Activated T-helper 1 cell treated with anti-CD3 and anti-CD28 coated beads, Interleukin-2, amount 50 U/mL, for 16 hours (primary cell): ENCODE results near the gene CACNA2D1.
"Not testable (repeated sequence)": the region's sequence is repeated elsewhere in the genome, so short reads cannot be mapped to it uniquely, and the experiment has no call there.

ENCODE experiments used
- DNase-seq, 2 donors: peaks; one replicate each; pipeline ENCODE4 v3.0.0-alpha.2; 2020; ENCODE audit warnings: low read depth in 1 of 2, low spot score in 1 of 2

The CACNA2D1 gene

GRCh38 chr7:82173400-82174021, 270.1 kb downstream of the CACNA2D1 start:
- DNase-seq, result no peak

- DNase-seq, result no peak
Observed at GRCh38 chr7:82172881-82173280, 270.7 kb downstream of the CACNA2D1 start.

- no peak for DNase-seq
Observed at GRCh38 chr7:82172017-82172416, 271.6 kb downstream of the CACNA2D1 start.

GRCh38 chr7:82167558-82168314, 275.8 kb downstream of the CACNA2D1 start:
- no peak for DNase-seq

- no peak for DNase-seq
Observed at GRCh38 chr7:82166260-82167015, 277.1 kb downstream of the CACNA2D1 start.

- DNase-seq, result no peak
Observed at GRCh38 chr7:82164813-82165212, 278.8 kb downstream of the CACNA2D1 start.

- no peak for DNase-seq
Observed at GRCh38 chr7:82164410-82164809, 279.2 kb downstream of the CACNA2D1 start.

GRCh38 chr7:82163586-82163985, 280.0 kb downstream of the CACNA2D1 start:
- no peak for DNase-seq

- no peak for DNase-seq
Observed at GRCh38 chr7:82162289-82162688, 281.3 kb downstream of the CACNA2D1 start.

- no peak for DNase-seq
Observed at GRCh38 chr7:82158327-82158726, 285.2 kb downstream of the CACNA2D1 start.

- DNase-seq, result no peak
Observed at GRCh38 chr7:82156893-82157292, 286.7 kb downstream of the CACNA2D1 start.

GRCh38 chr7:82156168-82156567, 287.4 kb downstream of the CACNA2D1 start:
- no peak for DNase-seq

- no peak for DNase-seq
Observed at GRCh38 chr7:82154728-82155127, 288.8 kb downstream of the CACNA2D1 start.

- DNase-seq, result no peak
Observed at GRCh38 chr7:82153776-82154175, 289.8 kb downstream of the CACNA2D1 start.

GRCh38 chr7:82152858-82153257, 290.7 kb downstream of the CACNA2D1 start:
- no peak for DNase-seq

- no peak for DNase-seq
Observed at GRCh38 chr7:82146491-82146890, 297.1 kb downstream of the CACNA2D1 start.

- DNase-seq, result no peak
Observed at GRCh38 chr7:82142263-82142864, 301.2 kb downstream of the CACNA2D1 start.

- DNase-seq, result no peak
Observed at GRCh38 chr7:82141427-82141826, 302.1 kb downstream of the CACNA2D1 start.

- not testable (repeated sequence) for DNase-seq
Observed at GRCh38 chr7:82140608-82141007, 303.0 kb downstream of the CACNA2D1 start.

GRCh38 chr7:82131215-82131614, 312.4 kb downstream of the CACNA2D1 start:
- no peak for DNase-seq

- no peak for DNase-seq
Observed at GRCh38 chr7:82129091-82129490, 314.5 kb downstream of the CACNA2D1 start.

- no peak for DNase-seq
Observed at GRCh38 chr7:82128546-82128945, 315.0 kb downstream of the CACNA2D1 start.
